Hepatocyte (in vitro differentiated cells): ENCODE results near the gene DSPP.

Source experiments
- EZH2 ChIP-seq: fragments of 200-600 bp; sonication (generic); IDR thresholded peaks from 2 replicates; pipeline ENCODE4 v1.6.1; 2016; ENCODE audit warnings: antibody characterized with exemption, mild to moderate bottlenecking, borderline replicate concordance
- EZH2phosphoT487 ChIP-seq: fragments of 200-600 bp; sonication (generic); IDR thresholded peaks from one replicate; pipeline ENCODE4 v1.6.1; 2018; ENCODE audit warnings: antibody characterized with exemption, mild to moderate bottlenecking, low read depth, moderate library complexity; ENCODE audit not compliant: unreplicated experiment, severe bottlenecking
- TF ChIP-seq, protein P1 (sequence below): fragments of 200-600 bp; sonication (generic); IDR thresholded peaks from 2 replicates; pipeline ENCODE4 v1.5.1; 2016; ENCODE audit warnings: antibody characterized with exemption, mild to moderate bottlenecking; ENCODE audit not compliant: poor library complexity

DNA sequence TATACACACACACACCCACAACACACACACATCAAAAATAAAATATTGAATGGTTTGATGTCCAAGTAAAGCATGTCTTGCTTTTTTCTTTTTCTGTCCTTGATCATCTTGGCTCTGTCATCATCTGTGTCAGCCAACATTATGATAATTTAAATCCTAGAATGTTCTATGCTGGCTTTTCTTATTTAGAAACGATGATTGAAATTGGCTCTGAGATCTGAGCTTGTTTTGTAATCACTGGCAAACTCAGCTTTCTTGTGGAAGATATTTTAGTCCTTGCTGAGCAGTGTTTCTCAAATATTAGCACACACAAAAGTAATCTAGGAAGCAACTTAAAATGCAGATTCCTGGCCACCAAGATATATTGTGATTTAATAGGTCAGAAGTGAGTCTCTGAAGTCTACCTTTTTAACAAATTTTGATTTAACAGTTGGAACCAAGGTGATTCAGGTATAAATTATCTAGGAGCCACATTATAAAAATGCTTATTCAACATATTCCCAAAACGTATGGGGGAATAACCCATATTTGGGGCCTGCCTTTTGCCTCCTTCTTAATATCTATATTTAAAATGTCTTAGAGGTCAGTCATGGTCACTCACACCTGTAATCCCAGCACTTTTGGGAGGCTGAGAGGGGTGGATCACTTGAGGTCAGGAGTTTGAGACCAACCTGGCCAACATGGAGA is 24.0 kb upstream of the DSPP start:
- TF ChIP-seq, protein P1, sequence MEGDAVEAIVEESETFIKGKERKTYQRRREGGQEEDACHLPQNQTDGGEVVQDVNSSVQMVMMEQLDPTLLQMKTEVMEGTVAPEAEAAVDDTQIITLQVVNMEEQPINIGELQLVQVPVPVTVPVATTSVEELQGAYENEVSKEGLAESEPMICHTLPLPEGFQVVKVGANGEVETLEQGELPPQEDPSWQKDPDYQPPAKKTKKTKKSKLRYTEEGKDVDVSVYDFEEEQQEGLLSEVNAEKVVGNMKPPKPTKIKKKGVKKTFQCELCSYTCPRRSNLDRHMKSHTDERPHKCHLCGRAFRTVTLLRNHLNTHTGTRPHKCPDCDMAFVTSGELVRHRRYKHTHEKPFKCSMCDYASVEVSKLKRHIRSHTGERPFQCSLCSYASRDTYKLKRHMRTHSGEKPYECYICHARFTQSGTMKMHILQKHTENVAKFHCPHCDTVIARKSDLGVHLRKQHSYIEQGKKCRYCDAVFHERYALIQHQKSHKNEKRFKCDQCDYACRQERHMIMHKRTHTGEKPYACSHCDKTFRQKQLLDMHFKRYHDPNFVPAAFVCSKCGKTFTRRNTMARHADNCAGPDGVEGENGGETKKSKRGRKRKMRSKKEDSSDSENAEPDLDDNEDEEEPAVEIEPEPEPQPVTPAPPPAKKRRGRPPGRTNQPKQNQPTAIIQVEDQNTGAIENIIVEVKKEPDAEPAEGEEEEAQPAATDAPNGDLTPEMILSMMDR: no peak
- TF ChIP-seq EZH2phosphoT487: no peak
- TF ChIP-seq EZH2: no peak
